SK-N-SH treated with all-trans-retinoic acid at 6 μM for 48 hours (cell line): Measurements from ENCODE around the gene PCBP1.

Experiments
- ATAC-seq: fragments of 200-7000 bp; cut with Tn5 transposase; 3 replicates; pipeline ENCODE4 v1.9.1; 2020; ENCODE audit warnings: mild to moderate bottlenecking, moderate library complexity
- ARNTL ChIP-seq: fragments of 450-650 bp; formaldehyde crosslinking; IDR thresholded peaks from 2 replicates; pipeline ENCODE4 v1.5.0; 2020; ENCODE audit warnings: low read depth, mild to moderate bottlenecking, moderate library complexity, borderline replicate concordance
- BACH2 ChIP-seq: fragments of 250-450 bp; sonication (Bioruptor Pico); IDR thresholded peaks from 2 replicates; pipeline ENCODE4 v1.9.0; 2021; ENCODE audit warnings: mild to moderate bottlenecking, borderline replicate concordance
- CSRNP3 ChIP-seq: fragments of 250-450 bp; sonication (Bioruptor Pico); IDR thresholded peaks from 2 replicates; pipeline ENCODE4 v1.5.1; 2021; ENCODE audit warnings: mild to moderate bottlenecking, moderate library complexity
- ESRRG ChIP-seq: fragments of 250-450 bp; sonication (Bioruptor Pico); IDR thresholded peaks from 2 replicates; pipeline ENCODE4 v1.6.1; 2021; ENCODE audit warnings: mild to moderate bottlenecking
- GLIS3 ChIP-seq: fragments of 250-450 bp; sonication (Bioruptor Pico); IDR thresholded peaks from 2 replicates; pipeline ENCODE4 v1.5.0; 2020; ENCODE audit warnings: mild to moderate bottlenecking, moderate library complexity
- OSR1 ChIP-seq: fragments of 250-450 bp; sonication (Bioruptor Pico); IDR thresholded peaks from 2 replicates; pipeline ENCODE4 v1.8.0; 2022; ENCODE audit warnings: moderate library complexity, mild to moderate bottlenecking, inconsistent platforms
- PATZ1 ChIP-seq: fragments of 250-450 bp; sonication (Bioruptor Pico); IDR thresholded peaks from 2 replicates; pipeline ENCODE4 v1.8.0; 2020; ENCODE audit warnings: mild to moderate bottlenecking, moderate library complexity, borderline replicate concordance
- POU6F1 ChIP-seq: fragments of 250-450 bp; sonication (Bioruptor Pico); IDR thresholded peaks from 2 replicates; pipeline ENCODE4 v1.8.0; 2021; ENCODE audit warnings: low read depth, mild to moderate bottlenecking, moderate library complexity, borderline replicate concordance
- PPARA ChIP-seq: fragments of 250-450 bp; sonication (Bioruptor Pico); IDR thresholded peaks from 2 replicates; pipeline ENCODE4 v1.5.0; 2020; ENCODE audit warnings: mild to moderate bottlenecking, borderline replicate concordance
- TCF4 ChIP-seq: fragments of 250-450 bp; sonication (Bioruptor Pico); IDR thresholded peaks from 2 replicates; pipeline ENCODE4 v1.8.0; 2021; ENCODE audit warnings: mild to moderate bottlenecking, moderate library complexity, borderline replicate concordance
- TOX ChIP-seq: fragments of 250-450 bp; sonication (Bioruptor Pico); IDR thresholded peaks from 2 replicates; pipeline ENCODE4 v1.8.0; 2021; ENCODE audit warnings: mild to moderate bottlenecking, moderate library complexity, borderline replicate concordance
- TSHZ2 ChIP-seq: fragments of 250-450 bp; sonication (Bioruptor Pico); IDR thresholded peaks from 2 replicates; pipeline ENCODE4 v1.5.0; 2020; ENCODE audit warnings: mild to moderate bottlenecking, moderate library complexity
- ZFP30 ChIP-seq: fragments of 450-650 bp; formaldehyde crosslinking; IDR thresholded peaks from 2 replicates; pipeline ENCODE4 v1.5.0; 2022; ENCODE audit warnings: mild to moderate bottlenecking, moderate library complexity
- ZNF70 ChIP-seq: fragments of 450-650 bp; formaldehyde crosslinking; IDR thresholded peaks from 2 replicates; pipeline ENCODE4 v1.5.0; 2020; ENCODE audit warnings: mild to moderate bottlenecking, moderate library complexity
- ZNF8 ChIP-seq: fragments of 450-650 bp; formaldehyde crosslinking; IDR thresholded peaks from 2 replicates; pipeline ENCODE4 v1.5.0; 2020; ENCODE audit warnings: mild to moderate bottlenecking, moderate library complexity

The PCBP1 gene

GRCh38 chr2:70116936-70117552 is 29.8 kb downstream of the PCBP1 start:
- TF ChIP-seq ZFP30 (no peak), ZNF8 (CRISPR knock-in tag) (no peak), TOX (no peak), PATZ1 (no peak), TSHZ2 (CRISPR knock-in tag) (no peak), ZNF70 (CRISPR knock-in tag) (no peak), POU6F1 (CRISPR knock-in tag) (no peak), PPARA (CRISPR knock-in tag) (no peak), OSR1 (CRISPR knock-in tag) (no peak), GLIS3 (no peak), TCF4 (no peak), CSRNP3 (CRISPR knock-in tag) (no peak), ESRRG (no peak)
- ATAC-seq, result no peak

- ATAC-seq, result no peak
- no peak for TF ChIP-seq TCF4
- TF ChIP-seq CSRNP3 (CRISPR knock-in tag), result no peak
- TF ChIP-seq ZFP30, result no peak
- TF ChIP-seq TSHZ2 (CRISPR knock-in tag), result no peak
- no peak for TF ChIP-seq BACH2 (CRISPR knock-in tag)
- no peak for TF ChIP-seq ARNTL (CRISPR knock-in tag)
- no peak for TF ChIP-seq TOX
Measured at GRCh38 chr2:70118798-70119454, 31.6 kb downstream of the PCBP1 start.
